ENCODE results near the gene BEST4.

GRCh38 chr1:44817771-44818495 lies 30.0 kb upstream of the BEST4 start:
- no peak for TF ChIP-seq POLR2AphosphoS5 (IDR thresholded peaks at IDR 0.05)
- TF ChIP-seq, protein P1, sequence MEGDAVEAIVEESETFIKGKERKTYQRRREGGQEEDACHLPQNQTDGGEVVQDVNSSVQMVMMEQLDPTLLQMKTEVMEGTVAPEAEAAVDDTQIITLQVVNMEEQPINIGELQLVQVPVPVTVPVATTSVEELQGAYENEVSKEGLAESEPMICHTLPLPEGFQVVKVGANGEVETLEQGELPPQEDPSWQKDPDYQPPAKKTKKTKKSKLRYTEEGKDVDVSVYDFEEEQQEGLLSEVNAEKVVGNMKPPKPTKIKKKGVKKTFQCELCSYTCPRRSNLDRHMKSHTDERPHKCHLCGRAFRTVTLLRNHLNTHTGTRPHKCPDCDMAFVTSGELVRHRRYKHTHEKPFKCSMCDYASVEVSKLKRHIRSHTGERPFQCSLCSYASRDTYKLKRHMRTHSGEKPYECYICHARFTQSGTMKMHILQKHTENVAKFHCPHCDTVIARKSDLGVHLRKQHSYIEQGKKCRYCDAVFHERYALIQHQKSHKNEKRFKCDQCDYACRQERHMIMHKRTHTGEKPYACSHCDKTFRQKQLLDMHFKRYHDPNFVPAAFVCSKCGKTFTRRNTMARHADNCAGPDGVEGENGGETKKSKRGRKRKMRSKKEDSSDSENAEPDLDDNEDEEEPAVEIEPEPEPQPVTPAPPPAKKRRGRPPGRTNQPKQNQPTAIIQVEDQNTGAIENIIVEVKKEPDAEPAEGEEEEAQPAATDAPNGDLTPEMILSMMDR (IDR thresholded peaks at IDR 0.05 in 8 of 11, conservative IDR thresholded peaks at IDR 0.05 in 3 of 11), result no peak
- no peak for TF ChIP-seq POLR2A (IDR thresholded peaks at IDR 0.05)

Data from spleen (tissue), 7 donors.